OCI-LY3 (cell line): ENCODE data around the gene SLC25A43.

Experiments
- CTCF ChIP-seq: fragments of 200-600, 300-600 bp; sonication (generic); IDR thresholded peaks from 2 replicates; pipeline ENCODE4 v1.5.1; 2014; ENCODE audit warnings: antibody characterized with exemption, low read length, low read depth
- EZH2phosphoT487 ChIP-seq: fragments of 200-600 bp; shearing (Covaris generic); IDR thresholded peaks from 2 replicates; pipeline ENCODE4 v1.6.1; 2018; ENCODE audit warnings: antibody characterized with exemption, mixed run types, low read depth

DNA sequence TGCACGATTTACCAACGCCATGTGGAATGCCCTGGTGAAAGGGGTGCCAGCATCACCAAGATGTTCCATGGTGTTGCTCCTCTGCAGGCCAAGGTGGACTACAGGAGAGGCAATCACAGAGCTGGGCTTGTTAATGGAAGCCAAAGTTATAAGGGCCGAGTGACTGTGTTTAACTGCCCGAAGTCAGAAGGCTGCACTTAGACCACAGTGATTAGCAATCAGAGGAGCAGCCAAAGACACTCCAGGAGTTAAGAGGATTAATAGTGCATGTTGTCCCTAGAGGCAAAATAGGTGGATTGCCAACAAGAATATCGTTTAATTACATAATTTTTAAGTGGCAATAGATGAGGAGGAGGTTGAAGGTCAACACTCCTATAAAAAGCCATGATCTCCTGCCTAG, 22.8 kb upstream of the SLC25A43 start:
- TF ChIP-seq CTCF (no peak), EZH2phosphoT487 (no peak)
